GM20431 (cell line): ENCODE results near the gene RB1.
"Not testable (repeated sequence)": the region's sequence is repeated elsewhere in the genome, so short reads cannot be mapped to it uniquely, and the experiment has no call there.

Experiments
- in situ Hi-C: fragments of 300-500 bp; cut with MseI, MboI; formaldehyde crosslinking; loops from one replicate; pipeline ENCODE4 v1.15.0; 2020; ENCODE audit warnings: low sequenced_read_pairs; ENCODE audit not compliant: unreplicated experiment

The RB1 gene

GRCh38 chr13:48334534-48335127 lies 31.1 kb downstream of the RB1 start:
- in situ Hi-C loops, result loop anchor here (25.0 kb wide), 1 partner anchor 428 kb away; no protein-coding TSS in a partner anchor

GRCh38 chr13:48339198-48339597 lies 35.6 kb downstream of the RB1 start:
- in situ Hi-C loops, result loop anchor here (25.0 kb wide), 1 partner anchor 423 kb away; no protein-coding TSS in a partner anchor

- in situ Hi-C loops, result loop anchor here (25.0 kb wide), 1 partner anchor 418 kb away; no protein-coding TSS in a partner anchor
Measured at GRCh38 chr13:48344264-48344663, 40.7 kb downstream of the RB1 start.

GRCh38 chr13:48346583-48346982 lies 43.0 kb downstream of the RB1 start:
- in situ Hi-C loops, result loop anchor here (25.0 kb wide), 1 partner anchor 416 kb away; no protein-coding TSS in a partner anchor

GRCh38 chr13:48349525-48349924 lies 46.0 kb downstream of the RB1 start:
- in situ Hi-C loops, result loop anchor here (25.0 kb wide), 1 partner anchor 413 kb away; no protein-coding TSS in a partner anchor

- in situ Hi-C loops, result no loop called here
Measured at GRCh38 chr13:48353590-48353989, 50.0 kb downstream of the RB1 start.

GRCh38 chr13:48355524-48355923 lies 52.0 kb downstream of the RB1 start:
- in situ Hi-C loops, result not testable (repeated sequence)

GRCh38 chr13:48356750-48357149 lies 53.2 kb downstream of the RB1 start:
- in situ Hi-C loops, result no loop called here

- in situ Hi-C loops, result no loop called here
Measured at GRCh38 chr13:48369988-48370387, 66.4 kb downstream of the RB1 start.

GRCh38 chr13:48370815-48371214 lies 67.3 kb downstream of the RB1 start:
- in situ Hi-C loops, result no loop called here

- in situ Hi-C loops, result no loop called here
Measured at GRCh38 chr13:48377857-48378256, 74.3 kb downstream of the RB1 start.

- in situ Hi-C loops, result no loop called here
Measured at GRCh38 chr13:48380581-48380980, 77.0 kb downstream of the RB1 start.

- in situ Hi-C loops, result no loop called here
Measured at GRCh38 chr13:48383384-48383783, 79.8 kb downstream of the RB1 start.

GRCh38 chr13:48386816-48387215 lies 83.3 kb downstream of the RB1 start:
- in situ Hi-C loops, result no loop called here

GRCh38 chr13:48391257-48391656 lies 87.7 kb downstream of the RB1 start:
- in situ Hi-C loops, result no loop called here

- in situ Hi-C loops, result no loop called here
Measured at GRCh38 chr13:48393030-48393697, 89.6 kb downstream of the RB1 start.

GRCh38 chr13:48393698-48394085 lies 90.1 kb downstream of the RB1 start:
- in situ Hi-C loops, result no loop called here

GRCh38 chr13:48397744-48398143 lies 94.2 kb downstream of the RB1 start:
- in situ Hi-C loops, result no loop called here

GRCh38 chr13:48398450-48399095 lies 95.0 kb downstream of the RB1 start:
- in situ Hi-C loops, result no loop called here

GRCh38 chr13:48400090-48400694 lies 96.6 kb downstream of the RB1 start:
- in situ Hi-C loops, result no loop called here

- in situ Hi-C loops, result no loop called here
Measured at GRCh38 chr13:48400850-48401291, 97.3 kb downstream of the RB1 start.
